Stimulated activated CD4-positive, alpha-beta T cell treated with anti-CD3 and anti-CD28 coated beads, TNF-alpha, amount 100 ng/mL, for 24 hours (primary cell): ENCODE measurements around the gene CHCHD3.
"Not testable (repeated sequence)": the region's sequence is repeated elsewhere in the genome, so short reads cannot be mapped to it uniquely, and the experiment has no call there.

Experiments used
- DNase-seq, 3 experiments: peaks; one replicate each; pipeline ENCODE4 v3.0.0-alpha.2; 2020; ENCODE audit warnings: low read depth in 3 of 3

The CHCHD3 gene

DNA sequence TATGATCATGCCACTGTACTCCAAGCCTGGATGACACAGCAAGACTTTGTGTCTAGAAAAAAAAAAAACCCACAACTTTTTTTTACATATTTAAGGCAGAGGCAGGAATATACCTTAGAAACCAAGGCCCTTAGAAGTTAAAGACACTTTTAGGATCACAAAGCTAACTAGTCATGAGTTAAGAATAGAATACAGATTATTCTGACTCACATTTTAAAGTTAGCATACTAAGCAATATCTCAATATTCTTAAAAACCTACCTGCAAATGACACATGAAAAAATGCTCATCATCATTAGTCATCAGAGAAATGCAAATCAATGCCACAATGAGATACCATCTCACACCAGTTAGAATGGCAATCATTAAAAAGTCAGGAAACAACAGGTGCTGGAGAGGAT is 177.7 kb downstream of the CHCHD3 start:
- DNase-seq: no peak

GRCh38 chr7:132902294-132902693 is 179.6 kb downstream of the CHCHD3 start:
- DNase-seq: not testable (repeated sequence)

- DNase-seq: no peak
These were observed 180.6 kb downstream of the CHCHD3 start for GRCh38 chr7:132901241-132901640.

- no peak for DNase-seq
These were observed 182.1 kb downstream of the CHCHD3 start for GRCh38 chr7:132899833-132900232.

DNA sequence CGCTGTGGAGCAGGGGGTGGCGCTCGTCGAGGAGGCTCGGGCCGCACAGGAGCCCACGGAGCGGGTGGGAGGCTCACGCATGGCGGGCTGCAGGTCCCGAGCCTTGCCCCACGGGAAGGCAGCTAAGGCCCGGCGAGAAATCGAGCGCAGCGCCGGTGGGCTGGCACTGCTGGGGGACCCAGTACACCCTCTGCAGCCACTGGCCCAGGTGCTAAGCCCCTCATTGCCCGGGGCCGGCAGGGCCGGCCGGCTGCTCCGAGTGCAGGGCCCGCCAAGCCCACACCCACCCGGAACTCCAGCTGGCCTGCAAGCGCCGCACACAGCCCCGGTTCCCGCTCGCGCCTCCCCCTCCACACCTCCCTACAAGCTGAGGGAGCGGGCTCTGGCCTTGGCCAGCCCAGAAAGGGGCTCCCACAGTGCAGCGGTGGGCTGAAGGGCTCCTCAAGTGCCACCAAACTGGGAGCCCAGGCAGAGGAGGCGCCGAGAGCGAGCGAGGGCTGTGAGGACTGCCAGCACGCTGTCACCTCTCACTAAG is 183.2 kb downstream of the CHCHD3 start:
- not testable (repeated sequence) for DNase-seq

DNA sequence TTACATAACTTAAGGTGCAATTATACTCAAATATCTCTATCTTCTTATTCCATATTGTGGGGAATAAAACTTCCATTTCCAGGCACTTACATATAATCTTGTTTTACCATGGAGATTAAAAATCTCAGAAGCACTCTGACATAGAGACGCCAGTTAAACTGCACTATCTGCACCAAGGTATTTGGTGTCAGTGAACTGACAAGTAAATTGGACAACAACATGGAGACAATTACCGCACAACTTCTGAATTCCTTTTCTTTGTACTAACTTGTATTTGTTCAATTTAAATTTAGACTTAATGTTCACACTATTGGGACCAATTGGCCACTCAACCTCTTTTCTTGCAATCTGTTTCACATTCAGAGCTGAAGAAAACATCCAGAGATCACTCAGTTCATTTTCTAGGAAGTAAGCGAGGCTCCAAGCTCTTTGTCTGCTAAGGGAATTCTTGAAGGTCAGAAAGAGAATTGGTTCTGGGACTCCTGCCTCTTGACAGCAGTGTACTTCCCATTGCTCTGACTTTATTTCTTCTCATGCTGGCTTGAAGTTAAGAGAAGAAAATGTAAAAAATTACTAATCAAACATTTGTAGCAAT is 184.7 kb downstream of the CHCHD3 start:
- no peak for DNase-seq

GRCh38 chr7:132895231-132895630 is 186.7 kb downstream of the CHCHD3 start:
- DNase-seq: no peak

DNA sequence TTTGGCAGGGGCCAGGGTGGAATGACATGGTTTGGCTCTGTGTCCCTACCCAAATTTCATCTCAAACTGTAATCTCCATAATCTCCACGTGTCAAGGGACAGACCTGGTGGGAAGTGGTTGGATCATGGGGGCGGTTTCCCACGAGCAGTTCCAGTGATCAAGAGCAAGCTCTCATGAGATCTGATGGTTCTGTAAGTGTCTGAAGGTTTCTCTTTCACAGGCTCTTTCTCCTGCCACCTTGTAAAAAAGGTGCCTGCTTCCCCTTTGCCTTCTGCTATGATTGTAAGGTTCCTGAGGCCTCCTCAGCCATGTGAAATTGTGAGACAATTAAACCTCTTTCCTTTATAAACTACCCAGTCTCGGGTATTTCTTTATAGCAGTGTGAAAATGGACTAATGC is 188.3 kb downstream of the CHCHD3 start:
- no peak for DNase-seq

DNA sequence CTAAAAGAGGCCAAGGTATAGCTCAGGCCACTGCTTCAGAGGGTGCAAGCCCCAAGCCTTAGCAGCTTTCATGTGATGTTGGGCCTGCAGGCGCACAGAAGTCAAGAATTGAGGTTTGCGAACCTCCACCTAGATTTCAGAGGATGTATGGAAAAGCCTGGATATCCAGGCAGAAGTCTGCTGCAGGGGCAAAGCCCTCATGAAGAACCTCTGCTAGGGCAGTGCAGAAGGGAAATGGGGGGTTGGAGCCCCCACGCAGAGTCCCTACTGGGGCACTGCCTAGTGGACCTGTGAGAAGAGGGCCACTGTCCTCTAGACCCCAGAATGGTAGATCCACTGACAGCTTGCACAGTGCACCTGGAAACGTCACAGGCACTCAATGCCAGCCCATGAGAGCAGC is 189.1 kb downstream of the CHCHD3 start:
- not testable (repeated sequence) for DNase-seq

GRCh38 chr7:132891554-132891953 is 190.3 kb downstream of the CHCHD3 start:
- DNase-seq: no peak

GRCh38 chr7:132882714-132883428 is 199.0 kb downstream of the CHCHD3 start:
- DNase-seq: peak in 2 of 3 experiments; percentile 2 to 13

DNA sequence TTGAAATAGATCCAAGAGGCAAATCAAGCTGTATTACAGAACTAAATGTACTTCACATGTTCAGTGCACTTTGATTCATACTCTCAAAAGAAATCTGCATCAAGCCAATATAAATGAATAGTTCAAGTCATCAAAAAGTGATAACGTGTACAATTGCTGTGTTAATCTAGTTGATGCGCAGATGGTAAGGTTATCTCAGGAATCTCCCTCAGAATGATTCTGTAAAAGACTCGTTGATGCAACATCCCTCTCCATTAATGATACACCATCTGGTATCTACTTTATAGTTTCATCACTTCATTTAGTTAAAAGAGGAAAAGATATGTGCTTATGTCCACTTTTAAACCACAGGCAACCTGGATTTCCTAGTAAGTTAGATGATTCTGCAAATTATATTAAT is 200.6 kb downstream of the CHCHD3 start:
- no peak for DNase-seq

DNA sequence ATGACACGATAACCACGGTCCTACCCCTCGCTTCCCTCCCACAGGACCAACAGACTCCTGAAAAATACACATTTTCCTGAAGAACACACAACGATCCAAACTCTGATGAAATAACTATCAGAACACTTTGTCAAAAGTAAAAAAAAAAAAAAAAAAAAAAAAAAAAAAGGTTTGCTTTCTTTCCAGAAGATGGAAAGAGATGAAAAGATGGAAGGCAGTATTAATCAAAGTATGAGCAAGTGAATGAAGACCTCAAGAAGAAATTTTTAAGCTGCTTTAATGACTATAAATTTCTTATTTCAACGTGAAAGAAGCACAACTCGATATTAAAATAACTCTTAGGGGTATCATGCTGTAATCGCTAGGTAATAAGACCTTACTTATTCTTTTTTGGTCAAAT is 202.3 kb downstream of the CHCHD3 start:
- no peak for DNase-seq

- no peak for DNase-seq
These were observed 203.5 kb downstream of the CHCHD3 start for GRCh38 chr7:132878204-132878919.

DNA sequence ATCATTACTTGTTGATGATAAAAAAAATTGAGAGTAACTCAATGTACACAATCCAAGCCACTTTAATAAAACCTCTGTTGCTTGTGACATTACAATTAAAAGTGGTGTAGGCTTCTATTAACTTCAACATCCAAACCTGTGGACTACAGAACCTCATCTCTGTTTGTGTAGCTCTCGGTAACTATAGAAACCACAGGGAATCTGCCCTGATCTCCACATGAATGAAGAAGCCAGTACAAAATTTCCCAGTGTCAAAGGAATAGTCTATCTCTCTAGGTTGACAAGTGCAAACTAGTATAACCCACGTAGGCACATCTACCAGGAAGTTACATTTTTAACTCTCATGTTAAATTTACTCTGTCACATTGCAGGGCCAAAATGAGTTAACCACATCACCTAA is 204.3 kb downstream of the CHCHD3 start:
- DNase-seq: no peak

DNA sequence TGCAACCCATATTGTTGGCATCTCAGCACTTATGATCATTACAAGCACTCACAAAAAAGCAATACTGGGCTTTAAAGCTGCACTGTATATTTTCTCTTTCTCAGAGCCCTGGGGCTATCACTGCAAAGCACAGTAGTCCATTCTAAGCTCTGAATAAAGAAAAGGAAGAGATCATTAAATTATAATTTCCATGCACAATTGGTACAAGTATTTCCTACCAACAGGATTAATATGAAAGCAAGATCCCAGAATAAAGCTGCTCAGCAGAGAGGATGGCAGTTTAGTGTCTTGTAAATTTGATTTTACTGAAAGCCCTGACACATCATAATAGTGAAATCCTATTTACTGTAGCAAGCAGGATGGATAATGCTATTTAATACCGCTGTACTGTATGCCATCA is 205.3 kb downstream of the CHCHD3 start:
- no peak for DNase-seq

DNA sequence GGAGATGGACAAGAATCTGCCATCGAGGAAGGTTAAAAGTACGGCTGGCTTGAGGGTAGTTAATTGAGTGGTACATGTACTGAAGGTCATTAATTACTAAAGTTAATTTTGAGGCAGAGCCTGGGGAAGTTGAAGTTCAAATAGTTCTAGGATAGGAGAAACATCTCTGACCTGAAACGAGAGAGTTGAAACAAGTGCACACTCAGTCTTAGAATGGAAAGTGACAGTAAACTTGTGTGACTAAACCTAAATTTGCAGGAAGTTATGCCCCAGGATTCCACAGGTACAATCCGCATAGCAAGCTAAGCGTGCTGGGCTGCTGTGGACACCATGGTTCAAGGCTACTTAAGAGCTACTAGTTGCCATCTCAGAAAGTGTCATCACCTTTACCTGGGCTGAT is 209.9 kb downstream of the CHCHD3 start:
- DNase-seq: no peak

GRCh38 chr7:132871419-132871818 is 210.5 kb downstream of the CHCHD3 start:
- no peak for DNase-seq

DNA sequence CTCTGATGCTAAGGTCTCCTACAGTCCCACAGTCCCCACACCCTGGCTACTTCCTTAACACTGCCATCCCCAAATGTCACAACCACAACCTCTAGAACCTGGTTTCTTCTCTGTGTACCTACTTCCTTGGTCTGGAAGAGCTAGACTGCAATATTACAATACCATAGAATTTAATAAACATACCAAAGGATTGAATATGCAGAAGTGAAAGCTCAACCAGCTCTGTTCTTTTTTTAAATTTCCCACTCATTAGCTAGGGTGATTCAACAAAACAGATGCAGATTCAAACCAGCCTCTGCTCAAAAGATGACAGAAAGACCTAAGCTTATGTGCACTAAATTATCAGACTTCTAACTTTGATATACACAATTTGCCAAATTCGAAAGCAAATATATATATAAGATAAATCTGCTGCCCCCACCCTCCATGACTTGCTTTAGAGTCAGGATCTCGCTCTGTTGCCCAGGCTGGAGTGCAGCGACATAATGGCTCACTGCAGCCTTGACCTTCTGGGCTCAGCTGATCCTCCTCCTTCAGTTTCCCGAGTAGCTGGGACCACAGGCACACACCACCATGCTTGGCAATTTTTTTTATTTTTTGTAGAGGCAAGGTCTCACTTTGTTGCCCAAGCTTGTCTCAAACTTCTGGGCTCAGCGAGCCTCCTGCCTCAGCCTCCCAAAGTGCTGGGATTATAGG is 212.6 kb downstream of the CHCHD3 start:
- no peak for DNase-seq

- DNase-seq: no peak
These were observed 215.3 kb downstream of the CHCHD3 start for GRCh38 chr7:132866551-132866950.

DNA sequence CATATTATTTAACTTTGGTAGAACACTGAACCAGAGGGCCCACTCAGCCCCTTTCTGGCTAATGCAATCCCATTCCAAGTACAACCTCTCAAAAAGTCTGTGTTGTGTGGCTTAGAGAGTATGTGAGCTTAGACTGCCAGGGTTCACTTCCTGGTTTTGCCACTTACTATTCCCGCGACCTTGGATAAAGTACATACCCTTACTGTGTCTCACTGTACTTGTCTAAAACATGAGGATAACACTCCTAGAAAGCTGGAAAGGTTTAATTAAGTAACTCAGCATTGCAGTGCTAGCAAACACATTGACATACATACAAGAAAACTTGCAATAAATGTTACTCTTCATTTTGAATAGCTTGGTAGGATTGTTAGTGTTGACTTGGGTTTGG is 215.8 kb downstream of the CHCHD3 start:
- DNase-seq: no peak
